ENCODE data around the gene CDT1.

Gene CDT1

DNA sequence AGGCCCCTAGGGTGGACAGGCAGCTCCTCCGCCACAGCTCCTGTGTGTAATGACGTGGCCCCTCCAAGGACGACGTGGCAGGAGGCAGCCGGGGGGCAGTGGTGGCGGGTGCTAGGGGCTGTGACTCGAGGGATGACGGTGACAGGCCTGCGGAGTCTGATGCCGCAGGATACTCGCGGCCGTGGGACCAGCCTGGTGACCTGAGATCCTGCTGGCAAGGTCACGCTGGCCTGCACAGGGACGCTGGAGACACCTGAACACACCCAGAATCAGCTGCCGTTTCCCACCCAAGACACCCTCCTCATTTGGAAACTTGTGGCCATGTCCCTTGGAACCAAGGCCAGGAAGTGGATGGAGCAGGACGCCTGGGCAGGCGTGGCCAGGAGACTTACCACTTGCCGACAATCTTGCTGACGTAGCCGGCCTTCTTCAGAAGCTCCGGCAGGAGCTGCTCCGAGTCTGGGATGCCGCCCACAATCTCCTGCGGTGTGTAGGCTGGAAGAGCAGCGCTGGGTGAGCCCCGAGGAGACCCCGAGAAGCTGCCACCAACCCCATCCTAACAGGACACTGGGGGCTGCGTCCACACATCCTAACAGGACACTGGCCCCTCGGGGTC is 37.1 kb downstream of the CDT1 start:
- no peak for DNase-seq

GRCh38 chr16:88841521-88842307 is 38.1 kb downstream of the CDT1 start:
- no peak for DNase-seq

DNA sequence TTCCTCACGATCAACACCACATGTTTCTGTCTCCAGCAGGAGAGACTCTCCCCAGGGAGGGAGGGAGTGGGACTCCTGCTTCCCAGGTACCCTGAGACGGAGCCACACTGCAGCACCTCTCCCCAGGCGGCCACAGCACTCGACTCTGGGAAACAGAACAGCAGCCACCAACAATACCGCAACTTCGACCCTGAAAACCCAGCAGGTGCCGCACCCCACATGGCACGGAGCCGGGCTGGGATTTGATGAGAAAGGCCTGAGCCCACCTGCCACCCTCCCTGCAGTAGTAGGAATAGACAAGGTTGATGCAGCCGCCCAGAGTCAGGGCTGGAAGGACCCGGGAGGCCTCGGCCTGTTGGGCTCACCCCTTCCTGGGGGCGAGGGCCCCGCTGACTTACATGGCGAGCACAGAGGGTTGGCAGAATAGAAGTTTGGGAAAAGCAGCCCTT is 38.7 kb downstream of the CDT1 start:
- DNase-seq, result no peak

- no peak for DNase-seq
These were observed 39.2 kb downstream of the CDT1 start for GRCh38 chr16:88842806-88843205.

- DNase-seq, result no peak
These were observed 39.7 kb downstream of the CDT1 start for GRCh38 chr16:88843256-88843655.

GRCh38 chr16:88844419-88845036 is 40.9 kb downstream of the CDT1 start:
- DNase-seq, result no peak

DNA sequence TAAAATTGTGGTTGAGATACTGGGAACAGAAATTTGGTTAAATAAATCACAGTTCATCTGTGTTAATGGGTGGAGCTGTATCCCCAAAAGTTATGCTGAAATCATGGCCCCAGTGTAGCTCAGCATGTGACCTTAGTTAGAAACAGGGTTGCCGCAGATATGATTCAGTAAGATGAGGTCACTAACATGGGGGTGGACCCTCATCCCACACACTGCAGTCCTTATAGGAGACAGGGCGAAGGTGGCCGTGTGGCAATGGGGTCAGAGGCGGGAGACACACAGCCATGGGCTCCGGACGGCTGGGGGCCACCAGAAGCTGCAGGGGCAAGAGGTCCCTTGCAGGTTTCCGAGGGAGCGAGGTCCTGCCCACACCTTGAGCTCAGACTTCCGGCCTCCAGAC is 42.5 kb downstream of the CDT1 start:
- DNase-seq, result no peak

DNA sequence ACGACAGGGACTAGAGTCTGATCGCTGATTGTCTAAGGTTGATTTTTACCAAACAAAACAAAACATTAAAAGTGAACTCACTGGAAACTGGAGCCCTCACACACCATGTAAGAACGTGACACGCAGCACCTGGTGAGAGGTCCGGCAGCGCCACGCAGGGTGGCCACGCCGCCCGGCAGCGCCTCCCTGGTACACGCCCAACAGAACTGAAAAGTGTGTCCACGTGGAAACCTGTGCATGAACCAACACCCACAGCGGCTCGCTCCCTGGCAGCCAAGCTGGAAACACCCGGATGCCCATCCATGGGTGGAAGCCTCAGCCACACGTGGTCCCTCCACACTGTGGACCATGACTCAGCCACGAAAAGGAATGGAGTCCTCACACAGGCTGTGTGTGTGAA is 44.1 kb downstream of the CDT1 start:
- no peak for DNase-seq

DNA sequence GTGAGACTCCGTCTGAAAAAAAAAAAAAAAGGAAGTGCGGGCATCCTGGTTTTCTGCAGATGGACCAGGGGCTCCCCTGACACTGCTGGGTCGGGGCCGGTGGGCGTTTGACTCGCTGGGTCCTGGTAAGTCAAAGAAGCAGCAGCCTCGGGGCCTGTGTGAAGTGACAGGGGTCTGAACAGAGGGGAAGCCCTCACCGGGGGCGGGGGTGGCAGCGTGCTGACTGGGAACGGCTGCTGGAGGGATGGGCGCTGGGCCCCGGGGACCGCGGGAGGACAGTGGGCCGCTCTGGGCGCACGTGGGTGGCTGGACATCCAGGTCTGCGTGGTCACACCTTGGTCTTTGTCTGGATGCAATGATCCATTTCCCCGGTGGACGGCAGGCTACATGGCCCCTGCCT is 45.0 kb downstream of the CDT1 start:
- DNase-seq, result no peak

DNA sequence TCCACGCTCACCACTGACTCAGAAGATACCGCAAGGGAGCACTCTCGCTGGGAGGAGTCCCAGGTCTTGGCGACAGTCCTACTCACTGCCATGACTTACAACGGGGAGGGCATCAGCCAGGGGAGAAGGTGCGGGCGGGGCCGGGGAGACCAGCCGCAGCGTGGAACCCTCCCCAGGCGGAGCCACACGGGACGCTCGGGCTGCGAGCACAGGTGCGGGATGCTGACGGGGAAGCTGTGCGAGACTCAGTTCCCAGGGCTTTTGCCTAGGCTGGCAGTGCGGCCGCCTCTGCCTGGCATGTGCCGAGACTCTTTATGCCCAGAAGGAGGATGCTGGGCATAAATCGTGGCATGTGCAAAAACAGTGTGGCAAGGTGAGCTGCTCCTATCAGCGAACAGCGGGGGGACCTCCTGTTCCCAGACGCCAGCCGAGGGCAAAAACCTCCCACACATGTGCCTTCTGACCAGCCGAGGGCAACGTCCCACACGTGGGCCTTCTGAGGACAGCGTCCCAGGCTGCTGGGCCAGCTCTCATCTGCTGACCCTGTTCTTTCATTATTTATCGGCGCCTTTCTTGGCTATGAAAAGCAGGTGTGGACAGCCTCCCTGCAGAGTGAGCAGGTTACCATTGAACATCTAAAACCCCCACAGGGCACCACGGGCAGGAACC is 47.1 kb downstream of the CDT1 start:
- no peak for DNase-seq

- no peak for DNase-seq
These were observed 48.0 kb downstream of the CDT1 start for GRCh38 chr16:88851616-88852015.

GRCh38 chr16:88853325-88853941 is 49.8 kb downstream of the CDT1 start:
- DNase-seq, result no peak

- no peak for DNase-seq
These were observed 50.9 kb downstream of the CDT1 start for GRCh38 chr16:88854306-88855111.

DNA sequence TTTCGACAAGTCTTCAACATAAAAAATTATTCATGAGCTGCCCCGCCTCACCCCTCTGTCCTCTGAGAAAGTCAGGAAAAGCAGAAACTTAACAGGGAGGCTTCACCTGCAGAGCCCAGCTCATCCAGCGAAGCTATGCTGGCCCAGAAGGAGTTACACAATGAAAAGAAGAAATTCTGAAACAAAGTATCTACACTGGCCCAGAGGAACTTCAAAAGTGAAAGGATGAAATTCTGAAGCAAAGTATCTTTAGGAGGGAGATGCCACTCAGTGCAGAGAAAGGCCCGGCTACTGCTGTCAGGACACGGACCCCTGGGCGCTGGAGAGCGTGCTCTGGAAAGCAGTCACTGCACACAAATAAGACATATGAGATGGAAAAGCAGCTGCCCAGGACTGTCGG is 51.6 kb downstream of the CDT1 start:
- DNase-seq, result no peak

GRCh38 chr16:88855736-88856121 is 52.1 kb downstream of the CDT1 start:
- no peak for DNase-seq

DNA sequence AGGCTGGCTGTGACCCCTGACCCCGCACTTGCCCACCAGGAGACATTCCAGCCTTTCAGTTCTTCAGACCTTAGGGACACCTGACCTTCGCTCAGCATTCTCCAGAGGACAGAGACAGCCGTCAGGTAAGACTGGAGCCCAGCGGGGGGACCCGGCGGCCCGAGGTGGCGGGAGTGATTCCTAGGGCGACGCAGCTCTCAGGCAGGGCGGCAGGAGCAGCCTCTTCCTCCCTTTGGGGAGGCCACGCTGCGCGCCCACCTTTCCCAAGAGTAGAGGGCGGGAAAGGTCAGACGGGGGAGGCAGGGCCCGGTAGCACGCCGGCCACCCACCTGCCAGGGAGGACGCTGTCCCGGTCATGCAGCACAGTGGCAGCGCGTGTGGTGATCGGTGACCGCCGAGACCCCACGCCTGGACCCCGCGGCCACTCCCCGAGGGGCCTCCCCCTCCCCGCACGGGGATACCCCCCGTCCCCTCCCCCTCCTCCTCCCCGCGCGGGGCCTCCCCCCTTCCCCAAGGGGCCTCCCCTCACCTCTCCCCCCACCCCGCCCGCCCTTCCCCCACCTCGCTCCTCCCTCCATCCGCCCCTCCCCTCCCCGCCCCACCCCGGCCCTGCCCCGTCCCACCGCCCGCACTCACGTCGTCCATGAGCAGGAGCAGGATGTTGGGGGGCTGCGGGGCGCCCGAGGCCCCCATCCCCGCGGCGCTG is 52.7 kb downstream of the CDT1 start:
- no peak for DNase-seq

DNA sequence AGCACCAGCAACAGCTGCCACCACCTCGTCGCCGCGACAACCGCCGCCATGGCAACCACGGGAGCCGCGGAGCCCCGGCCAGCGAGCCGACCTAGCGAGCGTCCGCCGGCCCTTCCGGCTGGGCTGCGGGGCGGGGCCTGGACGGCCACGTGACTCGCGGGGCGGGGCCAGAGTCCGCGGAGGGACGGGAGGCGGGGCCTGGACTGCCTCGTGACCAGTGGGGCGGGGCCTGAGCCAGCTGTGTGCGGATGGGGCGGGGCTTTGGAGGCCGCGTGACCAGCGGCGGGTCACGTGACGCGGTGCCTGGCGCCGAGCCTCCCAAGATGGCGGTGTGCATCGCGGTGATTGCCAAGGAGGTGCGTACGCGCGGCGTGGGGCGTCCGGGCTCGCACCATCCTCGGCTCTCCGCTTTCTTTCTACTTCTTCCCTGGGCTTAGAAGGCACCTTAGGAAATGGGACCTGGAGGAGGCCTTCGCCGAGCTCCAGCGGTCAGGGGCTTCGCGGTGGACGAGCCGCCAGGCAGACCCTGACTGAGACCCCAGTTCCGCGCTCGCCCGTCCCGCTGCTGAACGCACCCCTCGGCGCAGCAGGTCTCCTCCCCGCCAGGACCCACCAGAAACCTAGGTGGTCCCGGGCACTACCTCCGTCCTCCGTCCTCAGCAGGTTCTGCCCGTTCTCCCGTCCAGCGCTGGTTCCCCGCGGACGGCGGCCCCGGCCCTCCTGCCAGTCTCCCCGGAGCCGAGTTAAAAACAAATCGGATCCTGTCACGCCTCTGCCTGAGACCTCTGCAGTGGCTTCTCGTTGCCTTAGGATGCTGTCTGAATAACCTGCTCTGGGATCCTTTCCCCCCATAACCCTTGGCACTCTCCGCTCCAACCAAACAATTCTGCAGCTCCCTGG is 53.5 kb downstream of the CDT1 start, which contains the start of the genes GALNS and TRAPPC2L:
Gene GALNS (minus strand): TSS at position 120 of the 900 bp plus-strand sequence. CDS start 70 bp downstream, at position 50.
Gene TRAPPC2L (plus strand): TSS at position 300 of the 900 bp plus-strand sequence. CDS start 24 bp downstream, at position 324.
- peak; percentile 99 for DNase-seq

DNA sequence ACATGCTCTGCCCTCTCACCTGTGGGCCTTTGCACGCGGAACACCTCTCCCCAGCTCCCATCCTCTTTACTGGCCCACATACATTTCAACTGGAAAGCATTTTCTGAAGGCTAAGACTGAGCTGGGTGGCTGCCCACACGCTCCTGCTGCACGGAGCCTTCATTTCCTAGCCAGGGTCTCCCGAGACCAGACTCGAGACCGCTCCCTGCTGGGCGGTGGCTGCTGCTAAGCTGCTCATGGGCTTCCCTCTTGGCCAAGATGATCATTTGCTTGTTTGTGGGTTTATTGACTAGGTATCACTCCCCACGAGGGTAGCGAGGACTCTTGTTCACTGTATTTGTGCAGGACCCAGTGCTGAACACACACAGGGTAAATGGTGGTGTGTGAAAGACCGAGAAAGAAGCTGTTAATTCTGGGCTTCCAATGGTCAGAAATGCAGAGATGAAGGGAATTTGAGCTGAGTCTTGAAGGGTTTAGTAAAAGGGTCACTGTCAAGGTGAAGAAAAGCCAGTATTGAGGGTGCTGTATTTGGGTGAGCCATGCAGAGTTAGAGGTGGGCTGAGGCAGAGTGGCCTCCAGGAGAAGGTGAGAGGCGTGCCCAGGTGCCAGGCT is 54.2 kb downstream of the CDT1 start:
- DNase-seq, result peak; percentile 70
